HG03039 (cell line): ENCODE measurements around the gene TFAP2D.

ENCODE experiments used
- ATAC-seq: cut with Tn5 transposase; IDR thresholded peaks from one replicate; pipeline ENCODE4 v1.9.1; 2021; ENCODE audit warnings: mild to moderate bottlenecking, moderate library complexity; ENCODE audit not compliant: unreplicated experiment

Gene TFAP2D

DNA sequence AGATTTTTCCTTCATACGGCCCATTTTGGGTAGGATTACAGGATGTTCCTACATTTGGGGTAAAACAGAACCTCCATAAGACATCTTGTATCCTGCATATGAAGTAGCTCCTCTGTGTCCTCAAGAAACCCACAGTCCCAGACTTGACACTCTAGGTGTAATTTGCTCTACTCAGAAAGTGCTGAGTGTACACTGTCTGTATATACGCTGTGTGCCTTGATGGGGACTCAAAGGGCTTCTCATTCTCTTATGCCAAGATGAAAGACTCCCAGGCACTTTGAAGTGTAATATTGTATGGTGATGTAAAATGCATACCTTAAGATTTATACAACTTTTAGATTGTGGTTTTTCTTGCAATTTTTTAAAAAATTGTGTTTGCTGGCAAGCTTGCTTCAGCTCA, 5.2 kb downstream of the TFAP2D start:
- ATAC-seq: no peak

GRCh38 chr6:50720623-50721022, 7.3 kb downstream of the TFAP2D start:
- ATAC-seq: no peak

DNA sequence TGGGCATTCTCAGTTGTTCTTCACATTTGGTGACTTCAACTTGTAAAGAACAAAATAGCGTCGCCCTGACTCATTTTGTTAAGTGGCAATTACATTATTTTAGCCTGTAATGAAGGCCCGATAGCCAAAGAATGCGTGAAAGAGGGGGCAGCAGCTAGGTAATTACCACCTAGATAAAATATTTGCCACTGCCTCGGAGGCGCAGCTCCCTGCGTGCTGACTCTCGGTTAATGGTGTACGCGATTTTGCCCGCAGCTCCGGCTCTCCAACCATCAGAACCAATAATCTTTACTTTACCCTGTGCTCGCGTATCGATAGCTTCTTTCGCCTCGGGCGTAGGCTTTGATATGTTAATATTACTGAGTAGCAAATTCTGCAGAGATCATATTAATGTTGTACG, 8.7 kb downstream of the TFAP2D start:
- ATAC-seq: no peak

DNA sequence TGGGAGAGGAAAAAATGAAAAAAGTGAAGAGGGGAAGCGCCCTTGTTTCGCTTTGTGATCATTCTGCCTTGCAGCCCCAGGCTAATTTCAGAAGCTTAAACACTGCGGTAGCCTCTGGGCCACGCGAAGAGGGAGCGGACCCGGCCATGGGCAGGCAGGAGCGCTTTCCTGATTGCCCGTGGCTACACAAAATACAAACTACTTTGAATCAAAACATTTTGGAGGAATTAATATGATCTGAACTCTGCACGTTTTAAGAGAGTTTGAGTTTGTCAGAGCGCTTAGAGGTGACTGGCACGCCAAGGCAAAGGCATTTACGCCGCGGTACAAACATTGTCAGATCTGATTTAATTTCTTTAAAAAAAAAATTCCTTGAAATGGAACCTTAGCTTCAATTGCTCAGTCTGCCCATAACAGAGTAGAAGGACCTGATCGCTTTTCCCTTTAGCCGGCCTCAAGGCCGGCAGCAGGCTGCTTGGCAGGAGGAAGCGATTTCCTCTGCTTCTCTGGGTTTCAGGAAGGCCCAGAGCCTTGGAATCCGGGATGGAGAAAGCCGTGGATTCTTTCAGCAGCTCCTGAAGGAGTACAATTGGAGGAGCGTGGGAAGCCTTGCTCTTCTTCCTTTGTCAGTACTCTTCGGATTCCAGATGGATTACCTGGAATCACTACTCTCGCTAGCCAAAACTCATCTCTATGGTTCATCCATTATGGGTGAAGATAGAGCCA, 9.7 kb downstream of the TFAP2D start:
- ATAC-seq: no peak

DNA sequence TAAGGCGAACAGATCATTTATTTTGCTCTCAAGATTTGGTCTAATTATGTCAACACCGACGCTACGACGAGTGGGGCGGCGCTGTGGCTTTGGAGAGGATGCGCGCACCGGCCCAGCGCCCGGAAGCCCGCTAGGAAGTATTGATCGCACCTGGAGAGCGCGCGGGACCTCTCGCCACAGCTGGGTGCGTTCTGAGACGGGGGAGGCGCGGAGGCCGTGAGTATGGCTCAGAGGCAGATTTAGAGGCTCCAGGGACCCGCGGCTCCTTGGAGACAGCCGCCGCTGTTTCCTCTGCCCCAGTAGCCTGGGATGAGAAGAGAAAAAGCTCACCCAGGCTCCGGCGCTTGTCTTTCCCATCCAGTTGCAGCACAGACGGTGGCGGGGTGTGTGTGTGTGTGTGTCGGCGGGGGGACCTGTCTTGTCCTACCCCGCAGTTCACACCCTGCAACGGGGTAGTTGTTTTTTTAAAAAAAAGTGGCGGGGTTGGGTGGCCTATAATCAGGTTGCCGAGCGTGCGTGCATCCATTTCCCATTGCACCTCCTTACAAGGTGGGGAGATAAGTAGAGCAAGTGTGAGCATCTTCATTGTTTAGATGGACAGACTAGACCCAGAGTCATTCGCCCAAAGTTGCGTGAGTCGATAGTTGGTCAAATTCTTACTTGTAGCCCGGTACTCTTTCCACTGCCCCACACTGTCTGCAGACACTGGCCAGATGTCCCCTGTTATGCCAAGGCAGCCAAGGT, 11.2 kb downstream of the TFAP2D start:
- no peak for ATAC-seq

DNA sequence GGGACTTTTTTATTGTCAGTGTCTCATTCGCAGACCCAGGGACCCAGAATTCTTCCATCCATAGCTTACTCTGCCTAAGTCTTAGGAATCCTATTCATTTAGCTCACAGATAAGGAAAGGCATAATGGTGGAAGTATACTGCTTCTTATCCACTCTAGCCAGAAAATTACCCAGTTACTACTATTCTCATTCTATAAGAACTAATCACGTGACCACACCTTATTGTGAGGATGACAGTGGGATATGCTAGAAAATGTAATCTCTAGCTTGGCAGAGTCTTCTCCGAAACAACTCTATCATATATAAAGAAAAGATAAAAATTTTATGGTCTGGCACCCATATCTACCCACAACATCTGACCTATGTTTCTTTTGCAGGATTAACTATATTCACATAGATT, 21.2 kb downstream of the TFAP2D start:
- ATAC-seq: no peak

DNA sequence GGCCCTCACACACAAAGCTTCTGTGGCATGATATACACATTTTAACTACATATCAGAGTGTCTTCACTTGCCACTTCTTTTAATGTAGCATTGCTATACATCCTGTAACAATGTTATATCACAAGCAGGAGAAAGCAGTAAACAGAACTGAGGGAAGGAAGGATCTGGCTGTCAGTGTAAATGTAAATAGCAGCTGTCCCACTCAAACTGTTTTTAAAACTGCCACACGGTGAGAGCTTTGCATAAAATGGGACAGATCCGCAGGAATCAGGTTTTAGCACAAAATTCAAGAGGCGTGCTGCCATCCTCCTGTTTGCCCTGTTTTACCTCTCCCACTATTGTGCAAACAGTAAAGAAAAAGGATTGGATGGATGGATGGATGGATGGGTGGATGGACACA, 28.8 kb downstream of the TFAP2D start:
- ATAC-seq: no peak

DNA sequence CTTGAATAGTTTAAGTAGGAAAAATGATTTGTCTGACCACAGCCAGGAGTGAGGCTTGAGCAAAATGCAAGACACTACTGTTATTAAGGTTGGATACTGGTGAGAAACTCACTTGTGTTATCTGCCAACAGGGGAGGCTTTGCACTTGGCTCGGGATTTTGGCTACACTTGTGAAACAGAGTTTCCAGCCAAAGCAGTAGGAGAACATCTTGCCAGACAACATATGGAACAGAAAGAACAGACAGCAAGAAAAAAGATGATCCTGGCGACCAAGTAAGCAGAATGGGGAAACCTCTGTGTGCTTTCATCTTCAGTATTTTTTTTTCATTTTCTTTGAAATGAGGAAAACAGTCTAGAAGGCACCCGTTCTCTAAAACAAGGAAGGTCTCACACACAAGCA, 31.6 kb downstream of the TFAP2D start:
- no peak for ATAC-seq

DNA sequence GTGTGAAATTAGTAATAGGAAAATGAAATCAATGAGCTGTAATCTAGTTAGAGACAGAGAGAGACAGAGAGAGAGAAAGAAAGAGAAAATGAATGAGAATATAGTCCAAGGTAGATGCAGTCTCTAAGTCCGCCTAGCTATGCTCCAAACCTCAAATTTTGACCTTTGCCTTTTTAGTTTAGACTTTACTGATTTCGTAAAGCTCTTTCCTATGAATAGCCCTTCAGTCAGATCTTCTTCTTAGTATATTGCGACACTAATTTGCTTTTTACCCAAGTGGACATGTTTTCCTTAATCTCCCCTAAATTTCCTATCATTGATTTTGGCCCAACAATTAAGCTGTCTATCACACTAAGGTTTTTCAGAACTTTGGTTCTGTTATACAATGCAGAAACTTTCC, 49.5 kb downstream of the TFAP2D start:
- ATAC-seq: no peak

DNA sequence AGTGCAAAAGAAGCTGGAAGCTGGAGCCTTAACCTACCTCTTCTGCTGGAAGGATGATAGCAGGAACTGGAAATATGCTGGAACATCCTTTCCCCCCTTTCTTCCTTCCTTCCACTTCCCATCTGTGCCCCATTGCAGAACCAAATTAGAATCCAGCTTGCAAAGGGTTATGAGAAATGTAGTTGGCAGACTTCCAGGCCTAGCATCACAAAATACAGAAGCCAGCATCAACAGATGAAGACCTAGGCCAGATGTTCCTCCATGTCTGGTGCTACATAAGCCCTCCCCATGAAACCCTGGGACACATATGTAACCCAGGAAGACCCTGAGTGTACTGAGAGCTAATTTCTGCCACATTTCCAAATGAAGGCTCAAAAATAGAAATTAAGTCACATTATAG, 65.4 kb downstream of the TFAP2D start:
- ATAC-seq: no peak

DNA sequence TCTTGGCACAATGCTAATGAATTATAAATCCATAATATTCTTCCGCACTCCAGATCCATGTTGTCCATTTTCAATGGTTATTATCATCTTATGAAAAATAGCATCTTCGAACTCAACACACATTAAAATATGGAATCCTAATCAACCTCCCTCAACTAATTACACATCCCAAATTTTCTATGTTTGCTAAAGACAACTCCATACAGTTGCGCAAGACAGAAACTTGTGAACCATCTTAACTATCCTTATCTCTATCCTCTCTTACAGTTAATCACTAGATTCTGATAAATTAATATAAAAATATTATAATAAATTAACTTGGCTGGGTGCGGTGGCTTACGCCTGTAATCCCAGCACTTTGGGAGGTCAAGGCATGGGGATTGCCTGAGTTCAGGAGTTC, 67.1 kb downstream of the TFAP2D start:
- no peak for ATAC-seq

- no peak for ATAC-seq
Observed at GRCh38 chr6:50785921-50786320, 72.6 kb downstream of the TFAP2D start.

DNA sequence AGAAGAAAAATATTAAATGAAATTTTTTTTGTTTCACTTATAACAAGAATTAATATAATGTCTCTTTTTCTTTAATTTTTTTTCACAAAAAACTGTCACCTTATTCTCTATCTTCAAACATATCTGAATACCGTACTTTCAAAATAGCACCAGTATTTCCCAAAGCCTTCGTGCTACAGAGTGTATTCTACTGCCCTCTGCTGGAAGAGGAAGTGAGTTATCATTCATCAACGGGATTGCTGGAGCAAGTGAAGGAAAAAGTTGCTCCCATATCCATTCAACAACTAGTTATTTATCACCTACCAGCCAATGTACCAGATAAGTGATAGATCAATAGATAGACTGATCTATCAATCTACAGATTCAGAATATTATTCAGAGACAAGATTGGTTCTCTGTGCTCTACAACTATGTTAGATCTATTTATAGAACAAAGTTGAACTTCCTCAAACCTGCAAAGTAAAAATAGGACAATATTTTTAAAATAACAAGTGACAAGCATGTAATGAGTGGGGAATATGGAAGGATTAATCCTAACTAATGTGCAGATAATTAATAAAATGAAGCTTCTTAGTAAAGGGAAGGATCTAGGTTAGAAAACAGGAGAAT, 78.7 kb downstream of the TFAP2D start:
- peak; percentile 75 for ATAC-seq

GRCh38 chr6:50792771-50793170, 79.4 kb downstream of the TFAP2D start:
- no peak for ATAC-seq

- ATAC-seq: no peak
Observed at GRCh38 chr6:50795574-50795973, 82.2 kb downstream of the TFAP2D start.

GRCh38 chr6:50804283-50804682, 91.0 kb downstream of the TFAP2D start:
- ATAC-seq: no peak

DNA sequence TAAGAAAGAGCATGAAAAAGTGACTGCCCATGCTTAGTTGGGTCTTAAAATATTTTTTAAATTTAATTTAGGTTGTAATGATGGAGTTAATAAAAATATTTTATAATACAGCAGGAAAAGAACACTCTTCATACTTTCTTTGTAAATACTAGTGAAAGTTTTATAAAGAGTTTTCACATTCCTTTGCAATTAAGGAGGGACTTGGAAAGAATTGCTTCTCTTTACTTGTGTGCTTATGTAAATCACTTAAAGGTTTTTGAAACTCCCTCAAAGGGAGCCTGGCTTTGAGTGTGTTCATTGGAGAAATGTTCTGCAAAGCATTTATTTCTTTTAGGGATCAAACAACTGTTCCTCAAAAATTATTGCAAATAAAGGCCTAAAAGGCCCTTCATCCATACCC, 93.7 kb downstream of the TFAP2D start:
- ATAC-seq: no peak

GRCh38 chr6:50815436-50816114, 102.2 kb downstream of the TFAP2D start:
- peak; percentile 32 for ATAC-seq

GRCh38 chr6:50816115-50816675, 102.9 kb downstream of the TFAP2D start:
- peak; percentile 52 for ATAC-seq

DNA sequence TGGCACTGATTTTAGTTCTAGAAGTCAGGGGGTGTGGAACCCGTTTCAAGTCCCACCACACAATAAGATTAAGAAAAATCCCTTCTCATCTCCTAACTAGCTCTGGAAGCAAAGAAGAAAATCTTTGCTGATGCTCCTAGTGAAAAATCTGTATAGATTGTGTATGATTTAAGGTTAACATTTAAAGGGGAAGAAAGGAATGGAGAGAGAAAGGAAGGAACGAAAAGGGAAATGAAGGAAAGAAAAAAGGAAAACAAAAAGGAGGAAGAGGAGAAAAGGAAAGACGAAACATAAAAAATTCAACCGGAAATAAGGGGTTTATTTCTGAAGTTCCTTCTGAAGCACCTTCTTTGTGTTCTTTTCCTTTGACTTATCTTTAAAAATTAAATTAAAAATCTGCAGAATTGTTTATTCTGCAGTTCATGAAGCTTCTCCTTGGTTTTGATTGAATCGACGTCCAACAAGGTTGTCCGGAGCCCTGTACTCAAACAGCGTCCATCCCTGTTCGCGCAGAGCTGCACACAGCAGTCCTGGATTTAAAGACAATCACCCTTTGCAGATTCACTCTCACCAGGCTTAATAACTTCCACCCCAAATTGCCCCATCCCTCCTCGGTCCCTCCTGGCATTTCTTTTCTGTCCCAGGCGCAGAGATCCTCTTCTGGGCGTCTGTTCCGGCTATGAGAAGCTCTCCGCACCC, 103.8 kb downstream of the TFAP2D start:
- ATAC-seq: no peak

DNA sequence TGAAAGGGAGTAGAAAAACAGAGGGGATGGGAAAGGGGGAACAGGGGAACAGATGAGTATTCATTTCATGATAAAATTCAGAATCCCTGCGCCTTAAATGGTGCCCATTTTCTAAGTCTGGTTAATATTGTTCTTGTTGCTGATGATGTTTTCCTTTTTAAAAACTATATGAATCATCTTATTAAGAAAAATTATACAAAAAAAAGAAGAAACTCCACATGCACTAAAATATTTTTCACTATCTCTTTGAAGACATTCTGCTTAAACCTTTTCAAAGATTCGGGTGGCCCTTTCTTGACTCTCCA, 104.3 kb downstream of the TFAP2D start:
- ATAC-seq: no peak
